Stimulated activated CD8-positive, alpha-beta memory T cell treated with anti-CD3 and anti-CD28 coated beads, Interleukin-12 subunit alpha, Interleukin-12 subunit beta, amount 100 ng/mL, for 1 hour (primary cell): ENCODE results near the gene BRD2.
A peak's percentile ranks its signal among the peaks of the same experiment; 100 is the strongest.
"Not testable (repeated sequence)": the region's sequence is repeated elsewhere in the genome, so short reads cannot be mapped to it uniquely, and the experiment has no call there.

Experiments
- DNase-seq: peaks from one replicate; pipeline ENCODE4 v3.0.0-alpha.2; 2020; ENCODE audit warnings: low read depth

The BRD2 gene

GRCh38 chr6:32968093-32968866 lies at the start of gene BRD2:
Gene BRD2, plus strand, starts transcription at chr6:32968594. Its CDS starts 4,305 bp downstream, at chr6:32972899.
- DNase-seq = peak; percentile 95

GRCh38 chr6:32920715-32921114 lies 47.7 kb upstream of the BRD2 start:
- DNase-seq = no peak

- no peak for DNase-seq
These were observed 46.3 kb upstream of the BRD2 start for GRCh38 chr6:32922083-32922482.

GRCh38 chr6:32931211-32931610 lies 37.2 kb upstream of the BRD2 start:
- no peak for DNase-seq

- no peak for DNase-seq
These were observed 36.1 kb upstream of the BRD2 start for GRCh38 chr6:32932132-32932868.

- peak; percentile 72 for DNase-seq
These were observed 34.7 kb upstream of the BRD2 start for GRCh38 chr6:32933661-32934085.

GRCh38 chr6:32935551-32936238 lies 32.7 kb upstream of the BRD2 start:
- DNase-seq = no peak

- DNase-seq = no peak
These were observed 31.9 kb upstream of the BRD2 start for GRCh38 chr6:32936239-32937152.

- DNase-seq = no peak
These were observed 31.2 kb upstream of the BRD2 start for GRCh38 chr6:32937230-32937633.

GRCh38 chr6:32938494-32938893 lies 29.9 kb upstream of the BRD2 start:
- DNase-seq = no peak

GRCh38 chr6:32940656-32941213 lies 27.7 kb upstream of the BRD2 start, which contains the start of gene HLA-DMB:
Gene HLA-DMB, minus strand, starts transcription at chr6:32941028. Its CDS starts 221 bp downstream, at chr6:32940807.
- peak; percentile 11 for DNase-seq

GRCh38 chr6:32941214-32941768 lies 27.1 kb upstream of the BRD2 start:
- peak; percentile 21 for DNase-seq

GRCh38 chr6:32942555-32943123 lies 25.8 kb upstream of the BRD2 start:
- DNase-seq = not testable (repeated sequence)

GRCh38 chr6:32943864-32944649 lies 24.3 kb upstream of the BRD2 start:
- peak; percentile 17 for DNase-seq

GRCh38 chr6:32945108-32945760 lies 23.2 kb upstream of the BRD2 start:
- DNase-seq = no peak

GRCh38 chr6:32945953-32946352 lies 22.4 kb upstream of the BRD2 start:
- no peak for DNase-seq

GRCh38 chr6:32946893-32947292 lies 21.5 kb upstream of the BRD2 start:
- no peak for DNase-seq

- DNase-seq = peak; percentile 15
These were observed 20.6 kb upstream of the BRD2 start for GRCh38 chr6:32947552-32948465.
